Thyroid gland (tissue), 4 donors: ENCODE results near the gene ONECUT2. TPM values are rescaled to one million over a fixed set of nuclear protein-coding genes. Genes with fewer than 3 reads are reported as not detected.
"Not testable (repeated sequence)": the region's sequence is repeated elsewhere in the genome, so short reads cannot be mapped to it uniquely, and the experiment has no call there.

Experiments used
- DNase-seq, 2 donors: peaks; one replicate each; pipeline ENCODE4 v3.0.0-alpha.2; 2019
- H3K27ac ChIP-seq, 3 donors: fragments of 200-600 bp; sonication (generic); 1 replicate in 2 of 3; 2 replicates in 1 of 3; pipeline ENCODE4 v1.5.1; 2016 to 2019; ENCODE audit warnings: mild to moderate bottlenecking in 1 of 3, moderate library complexity in 1 of 3
- H3K27me3 ChIP-seq: fragments of 200-600 bp; sonication (generic); one replicate; pipeline ENCODE4 v1.5.1; 2019
- H3K36me3 ChIP-seq, 2 donors: fragments of 200-600 bp; sonication (generic); one replicate each; pipeline ENCODE4 v1.5.1; 2016 to 2019
- H3K4me1 ChIP-seq, 2 donors: fragments of 200-600 bp; sonication (generic); one replicate each; pipeline ENCODE4 v1.5.1; 2017 to 2019
- H3K4me3 ChIP-seq, 3 donors: fragments of 200-600 bp; sonication (generic); replicated peaks in 1 of 3; 1 replicate in 2 of 3; 2 replicates in 1 of 3; pipeline ENCODE4 v1.5.1; 2016; ENCODE audit warnings: mild to moderate bottlenecking in 1 of 3
- H3K9me3 ChIP-seq: fragments of 200-600 bp; sonication (generic); one replicate; pipeline ENCODE4 v1.5.1; 2017
- POLR2A ChIP-seq, 2 donors: fragments of 450-650 bp; IDR thresholded peaks; one replicate each; pipeline ENCODE4 v1.6.1; 2017; ENCODE audit warnings: antibody characterized with exemption in 2 of 2, mild to moderate bottlenecking in 2 of 2, moderate library complexity in 1 of 2
- WGBS, 2 donors: methylation state at CpG; one replicate each; pipeline ENCODE4 v1.1.5; 2017; 5-methylcytosine and 5-hydroxymethylcytosine counted together
- intact Hi-C: fragments of 100-400 bp; cut with DNase I; formaldehyde crosslinking; loops from one replicate; pipeline ENCODE4 v1.15.1; 2023
- total RNA-seq, 4 donors: library from RNA; depleted of rRNA; stranded (reverse); fragments of >200 nt; gene quantifications; one replicate each; pipeline ENCODE4 v1.2.3, GENCODE V29; 2016
- TF ChIP-seq, protein P1 (sequence below), 6 experiments: fragments of 200-600 bp in 3 of 6; fragments of 450-650 bp in 3 of 6; sonication (generic) in 3 of 6; IDR thresholded peaks; one replicate each; pipeline ENCODE4 v1.5.1; 2016 to 2019; ENCODE audit warnings: antibody characterized with exemption in 6 of 6, mild to moderate bottlenecking in 2 of 6, inconsistent platforms in 1 of 6, moderate library complexity in 1 of 6

Gene ONECUT2
- total RNA-seq, 4 donors from 2014 or later: under 0.01 to 0.38 (median 0.13) TPM

DNA sequence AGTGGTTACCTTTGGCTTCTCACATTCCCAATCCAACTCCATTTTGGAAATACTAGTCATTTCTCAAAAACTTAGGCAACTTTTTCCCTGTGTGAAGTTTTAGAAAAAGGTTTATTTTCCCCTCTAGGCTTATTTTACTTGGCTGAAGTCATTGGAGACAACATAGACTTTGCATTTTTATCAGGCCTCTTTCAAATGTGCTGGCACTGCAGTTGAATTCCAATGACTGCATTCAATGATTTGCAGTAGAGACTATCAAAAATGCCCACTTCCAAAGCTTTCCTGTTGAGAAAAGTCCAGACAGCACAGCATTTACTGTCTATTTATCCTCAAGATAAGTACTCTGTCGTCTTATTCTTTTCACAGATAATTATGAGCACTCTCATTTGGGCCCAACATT, 70.1 kb downstream of the ONECUT2 start:
- Histone ChIP-seq H3K4me1 (no peaks in the 10 kb centered on the region), H3K27ac (no peak overlapping the region), H3K36me3 (no peaks in the 10 kb centered on the region), H3K9me3 (no peaks in the 10 kb centered on the region), H3K4me3 (no peak overlapping the region), H3K27me3 (no peaks in the 10 kb centered on the region)
- DNase-seq: no peak
- no peak for TF ChIP-seq POLR2A (IDR thresholded peaks at IDR 0.05)
- TF ChIP-seq, protein P1, sequence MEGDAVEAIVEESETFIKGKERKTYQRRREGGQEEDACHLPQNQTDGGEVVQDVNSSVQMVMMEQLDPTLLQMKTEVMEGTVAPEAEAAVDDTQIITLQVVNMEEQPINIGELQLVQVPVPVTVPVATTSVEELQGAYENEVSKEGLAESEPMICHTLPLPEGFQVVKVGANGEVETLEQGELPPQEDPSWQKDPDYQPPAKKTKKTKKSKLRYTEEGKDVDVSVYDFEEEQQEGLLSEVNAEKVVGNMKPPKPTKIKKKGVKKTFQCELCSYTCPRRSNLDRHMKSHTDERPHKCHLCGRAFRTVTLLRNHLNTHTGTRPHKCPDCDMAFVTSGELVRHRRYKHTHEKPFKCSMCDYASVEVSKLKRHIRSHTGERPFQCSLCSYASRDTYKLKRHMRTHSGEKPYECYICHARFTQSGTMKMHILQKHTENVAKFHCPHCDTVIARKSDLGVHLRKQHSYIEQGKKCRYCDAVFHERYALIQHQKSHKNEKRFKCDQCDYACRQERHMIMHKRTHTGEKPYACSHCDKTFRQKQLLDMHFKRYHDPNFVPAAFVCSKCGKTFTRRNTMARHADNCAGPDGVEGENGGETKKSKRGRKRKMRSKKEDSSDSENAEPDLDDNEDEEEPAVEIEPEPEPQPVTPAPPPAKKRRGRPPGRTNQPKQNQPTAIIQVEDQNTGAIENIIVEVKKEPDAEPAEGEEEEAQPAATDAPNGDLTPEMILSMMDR (IDR thresholded peaks at IDR 0.05): no peak
- intact Hi-C loops: no loop called here
- WGBS, 2 donors: 44 to 60% methylated on average over 1 of the region's 1 CpG

DNA sequence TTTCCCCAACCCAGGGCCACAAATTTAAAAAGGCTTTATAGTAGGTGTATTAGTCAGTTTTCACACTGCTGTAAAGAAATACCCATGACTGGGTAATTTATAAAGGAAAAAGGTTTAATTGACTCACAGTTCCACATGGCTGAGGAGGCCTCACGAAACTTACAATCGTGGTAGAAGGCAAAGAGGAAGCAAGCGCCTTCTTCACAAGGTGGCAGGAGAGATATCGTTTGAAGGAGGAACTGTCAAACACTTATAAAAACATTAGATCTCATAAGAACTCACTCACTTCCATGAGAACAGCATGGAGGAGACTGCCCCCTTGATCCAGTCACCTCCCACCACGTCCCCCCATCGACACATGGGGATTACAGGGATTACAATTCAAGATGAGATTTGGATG, 80.9 kb downstream of the ONECUT2 start:
- Histone ChIP-seq H3K36me3 (no peaks in the 10 kb centered on the region), H3K27me3 (no peaks in the 10 kb centered on the region), H3K4me1 (no peaks in the 10 kb centered on the region), H3K4me3 (no peak overlapping the region), H3K9me3 (no peaks in the 10 kb centered on the region), H3K27ac (no peak overlapping the region)
- intact Hi-C loops: no loop called here
- 71 to 77% methylated on average over 6 of the region's 6 CpGs for WGBS, 2 donors
- no peak for TF ChIP-seq POLR2A (IDR thresholded peaks at IDR 0.05)
- TF ChIP-seq, protein P1 (IDR thresholded peaks at IDR 0.05): no peak
- DNase-seq: no peak

DNA sequence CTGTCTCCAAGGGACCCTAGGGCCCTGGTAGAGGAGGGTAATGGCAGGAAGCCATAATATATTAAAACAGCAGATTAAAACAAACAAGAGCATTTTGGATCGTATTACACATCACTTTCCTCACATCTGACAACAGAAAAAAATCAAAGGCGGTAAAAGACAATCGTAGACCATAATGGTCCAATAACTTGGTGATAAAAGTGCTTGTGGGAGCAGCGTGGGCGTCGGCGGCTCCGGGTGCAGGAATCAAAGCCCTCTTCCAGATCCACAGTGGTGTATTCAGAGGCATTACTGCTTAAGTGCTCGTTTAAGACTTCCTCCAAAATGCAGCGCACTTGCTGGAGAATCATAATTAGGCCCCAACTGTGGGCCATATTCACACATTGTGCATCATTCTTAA, 83.4 kb downstream of the ONECUT2 start:
- H3K4me1 ChIP-seq: no peaks in the 10 kb centered on the region
- intact Hi-C loops: no loop called here
- no peaks in the 10 kb centered on the region for H3K9me3 ChIP-seq
- no peak for TF ChIP-seq POLR2A (IDR thresholded peaks at IDR 0.05)
- TF ChIP-seq, protein P1 (IDR thresholded peaks at IDR 0.05): no peak
- H3K36me3 ChIP-seq: no peaks in the 10 kb centered on the region
- no peak overlapping the region for H3K27ac ChIP-seq
- no peak overlapping the region for H3K4me3 ChIP-seq
- 71 to 79% methylated on average over 10 of the region's 10 CpGs for WGBS, 2 donors
- no peaks in the 10 kb centered on the region for H3K27me3 ChIP-seq
- DNase-seq: no peak

DNA sequence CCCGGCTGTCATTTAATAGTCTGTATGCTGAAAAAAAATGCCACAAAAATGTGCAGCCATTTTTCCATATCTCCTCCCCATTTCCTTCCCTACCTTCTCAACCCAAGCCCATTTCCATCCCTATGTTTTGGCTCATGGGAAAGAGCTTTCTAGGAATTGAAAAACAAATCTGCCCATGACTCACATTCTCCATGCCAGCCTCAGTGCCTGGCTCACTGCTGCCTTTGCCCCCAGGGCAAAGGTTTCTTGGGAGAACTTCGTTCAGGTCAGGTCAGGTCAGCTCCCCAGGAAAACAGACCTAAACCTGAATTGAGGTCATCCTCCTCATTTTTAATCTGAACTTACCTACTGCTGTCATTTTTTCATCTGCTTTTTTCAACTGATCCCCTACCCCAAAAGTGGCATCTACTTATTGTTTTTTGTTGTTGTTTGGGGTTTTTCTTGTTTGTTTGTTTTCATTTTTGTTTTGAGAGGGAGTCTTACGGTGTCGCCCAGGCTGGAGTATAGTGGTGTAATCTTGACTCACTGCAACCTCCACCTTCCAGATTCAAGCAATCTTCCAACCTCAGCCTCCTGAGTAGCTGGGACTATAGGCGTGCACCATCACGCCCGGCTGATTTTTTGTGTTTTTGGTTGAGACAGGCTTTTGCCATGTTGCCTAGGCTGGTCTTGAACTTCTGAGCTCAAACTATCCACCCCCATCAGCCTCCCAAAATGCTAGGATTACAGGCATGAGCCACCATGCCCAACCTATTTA, 84.7 kb downstream of the ONECUT2 start:
- 71% methylated on average over 7 of the region's 7 CpGs for WGBS, 2 donors
- no peak overlapping the region for H3K4me3 ChIP-seq
- intact Hi-C loops: no loop called here

DNA sequence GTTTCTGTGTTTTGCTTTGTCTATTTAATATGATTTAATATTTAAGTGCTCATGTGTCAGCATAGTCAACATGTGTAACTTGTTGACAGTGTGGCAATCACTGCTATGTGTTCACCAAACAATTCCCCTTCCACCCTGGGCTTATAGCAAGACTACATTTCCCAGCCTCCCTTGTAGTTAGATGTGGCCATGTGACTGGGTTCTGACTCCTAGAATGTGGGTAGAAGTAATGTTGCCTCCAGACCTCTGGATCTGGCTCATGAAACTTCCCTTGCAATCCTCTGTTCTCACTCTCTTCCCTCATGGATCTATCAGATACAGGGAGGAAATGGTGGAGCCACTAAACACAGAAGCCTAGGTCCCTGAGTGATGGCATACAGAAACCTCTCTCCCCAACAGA, 87.2 kb downstream of the ONECUT2 start:
- H3K36me3 ChIP-seq, H3K27me3 ChIP-seq, H3K4me3 ChIP-seq, intact Hi-C loops, H3K9me3 ChIP-seq, H3K4me1 ChIP-seq, H3K27ac ChIP-seq, DNase-seq: not testable (repeated sequence)

More for the DNA sequence above, 84.7 kb downstream of the ONECUT2 start:
- H3K36me3 ChIP-seq: no peaks in the 10 kb centered on the region
- H3K9me3 ChIP-seq: no peaks in the 10 kb centered on the region
- no peak for TF ChIP-seq POLR2A (IDR thresholded peaks at IDR 0.05)
- TF ChIP-seq, protein P1 (IDR thresholded peaks at IDR 0.05): no peak
- H3K27ac ChIP-seq: no peak overlapping the region
- no peaks in the 10 kb centered on the region for H3K27me3 ChIP-seq
- H3K4me1 ChIP-seq: no peaks in the 10 kb centered on the region
- no peak for DNase-seq
